ENCODE results near the gene ITK. TPM values are rescaled to one million over a fixed set of nuclear protein-coding genes. Genes with fewer than 3 reads are reported as not detected.

Gene ITK
- polyA plus RNA-seq, 2 of the 4 experiments (the other 2 are of a cell fraction) = not detected

DNA sequence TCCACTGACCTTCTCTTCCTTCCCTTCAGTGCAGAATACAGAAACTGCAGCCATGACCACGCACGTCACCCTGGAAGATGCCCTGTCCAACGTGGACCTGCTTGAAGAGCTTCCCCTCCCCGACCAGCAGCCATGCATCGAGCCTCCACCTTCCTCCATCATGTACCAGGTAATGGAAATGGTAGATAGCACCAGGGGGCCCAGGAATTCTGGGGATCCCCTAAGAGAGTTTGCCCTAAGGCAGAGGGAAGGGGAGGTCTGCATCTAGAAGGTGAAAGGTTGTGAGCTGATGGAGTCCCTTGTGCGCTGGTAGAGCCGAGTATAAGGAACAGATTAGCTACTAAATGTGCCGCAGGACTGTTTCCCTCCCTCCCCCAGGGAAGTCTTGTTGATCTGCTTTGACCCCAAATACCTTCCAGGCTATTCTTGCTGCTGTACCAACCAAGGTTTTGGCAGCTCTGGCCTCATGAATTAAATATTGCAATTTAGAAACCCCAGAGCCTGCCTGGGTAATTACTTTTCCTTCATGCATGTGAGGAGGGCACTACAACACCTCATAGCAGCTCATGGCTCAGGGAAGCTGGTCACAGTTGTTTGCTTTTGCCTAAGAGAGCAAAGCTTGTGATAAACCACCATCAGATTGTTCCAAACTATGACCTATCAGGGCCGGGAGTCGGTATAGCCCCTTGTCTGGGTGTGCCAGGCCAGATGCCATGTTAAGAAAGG lies 104.8 kb downstream of the ITK start:
- ATAC-seq = no peak
- FAIRE-seq = no peak
- POLR2A ChIA-PET = no interaction called here

GRCh38 chr5:157286761-157287211 lies 106.1 kb downstream of the ITK start:
- no peaks in the 10 kb centered on the region for H3K9me3 ChIP-seq
- POLR2A ChIA-PET = no interaction called here
- H3K4me2 ChIP-seq = no peak overlapping the region
- no peak overlapping the region for H3K4me3 ChIP-seq
- DNase-seq (ENCODE audit: low read depth in 1 of 2, low spot score in 1 of 2) (no peak), FAIRE-seq (no peak), ATAC-seq (no peak)
- 92% methylated on average over 7 of the region's 7 CpGs for WGBS (ENCODE audit: missing lambda C conversion rate)
- CTCF ChIA-PET = interaction anchor here (0.6 to 2.9 kb wide), 7 partner anchors 13 to 56 kb away, joined by 3 to 17 read pairs (median 4); partner anchors contain the start of gene CYFIP2
- H3K27ac ChIP-seq = no peak overlapping the region
- TF ChIP-seq HOXB13 (CRISPR knock-in tag; IDR thresholded peaks at IDR 0.05; ENCODE audit: low read depth) = no peak
- TF ChIP-seq KDM5A (IDR thresholded peaks at IDR 0.05) = no peak
- no peak for TF ChIP-seq ZFP36 (IDR thresholded peaks at IDR 0.05; ENCODE audit: borderline replicate concordance, partially characterized antibody)
- peaks cover 27% of the 10 kb centered on the region for H3K4me1 ChIP-seq

More for the DNA sequence above, 104.8 kb downstream of the ITK start:
- 91% methylated on average over 10 of the region's 10 CpGs for WGBS (ENCODE audit: missing lambda C conversion rate)
- DNase-seq (ENCODE audit: low read depth in 1 of 2, low spot score in 1 of 2) = no peak
- Histone ChIP-seq H3K4me2 (no peak overlapping the region), H3K9me3 (no peaks in the 10 kb centered on the region), H3K27ac (no peak overlapping the region), H3K4me1 (peaks cover 13% of the 10 kb centered on the region), H3K4me3 (no peak overlapping the region)
- TF ChIP-seq PHF8 (IDR thresholded peaks at IDR 0.05; ENCODE audit: borderline replicate concordance, low read depth) = no peak
- TF ChIP-seq BHLHE40 (IDR thresholded peaks at IDR 0.05; ENCODE audit: low read depth, low read length) = no peak
- no peak for TF ChIP-seq ESRRA (IDR thresholded peaks at IDR 0.05; ENCODE audit: borderline replicate concordance, low read length)
- no peak for TF ChIP-seq ZSCAN20 (CRISPR knock-in tag; IDR thresholded peaks at IDR 0.05)
- no peak for TF ChIP-seq NFE2L2 (conservative IDR thresholded peaks at IDR 0.05; ENCODE audit: low read length)
- no peak for TF ChIP-seq POLR2A (IDR thresholded peaks at IDR 0.05; ENCODE audit: low read length)
- TF ChIP-seq EHMT2 (IDR thresholded peaks at IDR 0.05; ENCODE audit: low read depth) = no peak
- TF ChIP-seq HES2 (IDR thresholded peaks at IDR 0.05) = no peak
- TF ChIP-seq TFCP2L1 (CRISPR knock-in tag; IDR thresholded peaks at IDR 0.05) = no peak
- no peak for TF ChIP-seq MAFK (IDR thresholded peaks at IDR 0.05; ENCODE audit: partially characterized antibody)
- TF ChIP-seq SREBF2 (IDR thresholded peaks at IDR 0.05) = no peak
- no peak for TF ChIP-seq CHD2 (IDR thresholded peaks at IDR 0.05; ENCODE audit: low read length, partially characterized antibody)
- no peak for TF ChIP-seq ZNF302 (CRISPR knock-in tag; IDR thresholded peaks at IDR 0.05)
- CTCF ChIA-PET = interaction anchor here (1.8 to 2.9 kb wide), 3 partner anchors 19 to 57 kb away, joined by 4 to 17 read pairs (median 5); partner anchors contain the start of gene CYFIP2

GRCh38 chr5:157288405-157289163 lies 107.9 kb downstream of the ITK start:
- no peak overlapping the region for H3K4me2 ChIP-seq
- no peaks in the 10 kb centered on the region for H3K9me3 ChIP-seq
- no peak for TF ChIP-seq HEYL (CRISPR knock-in tag; IDR thresholded peaks at IDR 0.05)
- TF ChIP-seq HDAC2 (IDR thresholded peaks at IDR 0.05) = no peak
- no peak for TF ChIP-seq EHF (CRISPR knock-in tag; IDR thresholded peaks at IDR 0.05)
- no peak for TF ChIP-seq MAFK (IDR thresholded peaks at IDR 0.05; ENCODE audit: partially characterized antibody)
- no peak for TF ChIP-seq RARB (CRISPR knock-in tag; IDR thresholded peaks at IDR 0.05)
- no peak for TF ChIP-seq PBX3 (IDR thresholded peaks at IDR 0.05)
- no peak for TF ChIP-seq CBX8 (IDR thresholded peaks at IDR 0.05)
- TF ChIP-seq ATOH8 (CRISPR knock-in tag; IDR thresholded peaks at IDR 0.05; ENCODE audit: low read depth) = no peak
- TF ChIP-seq, protein P1, sequence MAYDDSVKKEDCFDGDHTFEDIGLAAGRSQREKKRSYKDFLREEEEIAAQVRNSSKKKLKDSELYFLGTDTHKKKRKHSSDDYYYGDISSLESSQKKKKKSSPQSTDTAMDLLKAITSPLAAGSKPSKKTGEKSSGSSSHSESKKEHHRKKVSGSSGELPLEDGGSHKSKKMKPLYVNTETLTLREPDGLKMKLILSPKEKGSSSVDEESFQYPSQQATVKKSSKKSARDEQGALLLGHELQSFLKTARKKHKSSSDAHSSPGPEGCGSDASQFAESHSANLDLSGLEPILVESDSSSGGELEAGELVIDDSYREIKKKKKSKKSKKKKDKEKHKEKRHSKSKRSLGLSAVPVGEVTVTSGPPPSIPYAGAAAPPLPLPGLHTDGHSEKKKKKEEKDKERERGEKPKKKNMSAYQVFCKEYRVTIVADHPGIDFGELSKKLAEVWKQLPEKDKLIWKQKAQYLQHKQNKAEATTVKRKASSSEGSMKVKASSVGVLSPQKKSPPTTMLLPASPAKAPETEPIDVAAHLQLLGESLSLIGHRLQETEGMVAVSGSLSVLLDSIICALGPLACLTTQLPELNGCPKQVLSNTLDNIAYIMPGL (CRISPR knock-in tag; IDR thresholded peaks at IDR 0.05; ENCODE audit: borderline replicate concordance) = no peak
- TF ChIP-seq, protein P2, sequence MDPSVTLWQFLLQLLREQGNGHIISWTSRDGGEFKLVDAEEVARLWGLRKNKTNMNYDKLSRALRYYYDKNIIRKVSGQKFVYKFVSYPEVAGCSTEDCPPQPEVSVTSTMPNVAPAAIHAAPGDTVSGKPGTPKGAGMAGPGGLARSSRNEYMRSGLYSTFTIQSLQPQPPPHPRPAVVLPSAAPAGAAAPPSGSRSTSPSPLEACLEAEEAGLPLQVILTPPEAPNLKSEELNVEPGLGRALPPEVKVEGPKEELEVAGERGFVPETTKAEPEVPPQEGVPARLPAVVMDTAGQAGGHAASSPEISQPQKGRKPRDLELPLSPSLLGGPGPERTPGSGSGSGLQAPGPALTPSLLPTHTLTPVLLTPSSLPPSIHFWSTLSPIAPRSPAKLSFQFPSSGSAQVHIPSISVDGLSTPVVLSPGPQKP (IDR thresholded peaks at IDR 0.05; ENCODE audit: low read depth, low read length) = no peak
- no peak for TF ChIP-seq BHLHE40 (IDR thresholded peaks at IDR 0.05; ENCODE audit: low read depth, low read length)
- TF ChIP-seq RNF2 (IDR thresholded peaks at IDR 0.05; ENCODE audit: borderline replicate concordance, low read depth) = no peak
- no peak for TF ChIP-seq NFE2L2 (conservative IDR thresholded peaks at IDR 0.05; ENCODE audit: low read length)
- CTCF ChIA-PET = interaction anchor here (0.8 to 1.2 kb wide), 3 partner anchors 17 to 35 kb away, joined by 3 read pairs; no protein-coding TSS in a partner anchor
- H3K27ac ChIP-seq = no peak overlapping the region
- H3K4me3 ChIP-seq = no peak overlapping the region
- 73% methylated on average over 4 of the region's 4 CpGs for WGBS (ENCODE audit: missing lambda C conversion rate)
- DNase-seq (ENCODE audit: low read depth in 1 of 2, low spot score in 1 of 2) (no peak), FAIRE-seq (no peak), ATAC-seq (no peak)
- POLR2A ChIA-PET = no interaction called here
- H3K4me1 ChIP-seq = peaks cover 29% of the 10 kb centered on the region

Data from A549 (cell line).